ENCODE data around the gene FGGY. TPM values are rescaled to one million over a fixed set of nuclear protein-coding genes. Genes with fewer than 3 reads are reported as not detected.

FGGY gene
- total RNA-seq, 1 experiment from 2014 or later = 6.4 TPM

- CTCF ChIA-PET = no interaction called here
- no peaks in the 10 kb centered on the region for H3K9me3 Mint-ChIP-seq (ENCODE audit: unreplicated experiment)
- no peaks in the 10 kb centered on the region for H3K4me1 ChIP-seq
Observed at GRCh38 chr1:59263111-59263510, 33.8 kb upstream of the FGGY start.

GRCh38 chr1:59265622-59266021 is 31.3 kb upstream of the FGGY start:
- no TSS peak for BruUV-seq (replicated peaks)
- peaks cover 4% of the 10 kb centered on the region for H3K27me3 Mint-ChIP-seq (ENCODE audit: insufficient read depth, unreplicated experiment)
- CTCF ChIA-PET = no interaction called here
- TF ChIP-seq, protein P1, sequence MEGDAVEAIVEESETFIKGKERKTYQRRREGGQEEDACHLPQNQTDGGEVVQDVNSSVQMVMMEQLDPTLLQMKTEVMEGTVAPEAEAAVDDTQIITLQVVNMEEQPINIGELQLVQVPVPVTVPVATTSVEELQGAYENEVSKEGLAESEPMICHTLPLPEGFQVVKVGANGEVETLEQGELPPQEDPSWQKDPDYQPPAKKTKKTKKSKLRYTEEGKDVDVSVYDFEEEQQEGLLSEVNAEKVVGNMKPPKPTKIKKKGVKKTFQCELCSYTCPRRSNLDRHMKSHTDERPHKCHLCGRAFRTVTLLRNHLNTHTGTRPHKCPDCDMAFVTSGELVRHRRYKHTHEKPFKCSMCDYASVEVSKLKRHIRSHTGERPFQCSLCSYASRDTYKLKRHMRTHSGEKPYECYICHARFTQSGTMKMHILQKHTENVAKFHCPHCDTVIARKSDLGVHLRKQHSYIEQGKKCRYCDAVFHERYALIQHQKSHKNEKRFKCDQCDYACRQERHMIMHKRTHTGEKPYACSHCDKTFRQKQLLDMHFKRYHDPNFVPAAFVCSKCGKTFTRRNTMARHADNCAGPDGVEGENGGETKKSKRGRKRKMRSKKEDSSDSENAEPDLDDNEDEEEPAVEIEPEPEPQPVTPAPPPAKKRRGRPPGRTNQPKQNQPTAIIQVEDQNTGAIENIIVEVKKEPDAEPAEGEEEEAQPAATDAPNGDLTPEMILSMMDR (IDR thresholded peaks at IDR 0.05; ENCODE audit: insufficient read depth in 1 of 2, low read depth in 1 of 2, low read length in 1 of 2, severe bottlenecking in 1 of 2, unreplicated experiment in 1 of 2) = no peak
- H3K4me3 Mint-ChIP-seq (ENCODE audit: unreplicated experiment) = no peak overlapping the region
- H3K4me3 ChIP-seq (ENCODE audit: low read depth, low read length) = no peak overlapping the region
- H3K4me1 Mint-ChIP-seq (ENCODE audit: low read depth, unreplicated experiment) = no peaks in the 10 kb centered on the region
- no peak for DNase-seq
- no peaks in the 10 kb centered on the region for H3K36me3 ChIP-seq (ENCODE audit: control insufficient read depth, insufficient read depth, low read length)
- POLR2A ChIA-PET = no interaction called here
- no peaks in the 10 kb centered on the region for H3K9me3 Mint-ChIP-seq (ENCODE audit: unreplicated experiment)
- H3K27me3 ChIP-seq (replicated peaks; ENCODE audit: control insufficient read depth, insufficient read depth, low read length) = no peaks in the 10 kb centered on the region
- H3K36me3 Mint-ChIP-seq (ENCODE audit: insufficient read depth, unreplicated experiment) = no peaks in the 10 kb centered on the region
- intact Hi-C loops (cut with micrococcal nuclease; ENCODE audit: unreplicated experiment) = no loop called here
- no peak overlapping the region for H3K27ac Mint-ChIP-seq (ENCODE audit: unreplicated experiment)
- no peaks in the 10 kb centered on the region for H3K9me3 ChIP-seq
- H3K4me1 ChIP-seq = no peaks in the 10 kb centered on the region

More at GRCh38 chr1:59263111-59263510, 33.8 kb upstream of the FGGY start:
- BruUV-seq (replicated peaks) = no TSS peak
- Histone ChIP-seq H3K9me3 (no peaks in the 10 kb centered on the region), H3K4me3 (ENCODE audit: low read depth, low read length) (no peak overlapping the region), H3K36me3 (ENCODE audit: control insufficient read depth, insufficient read depth, low read length) (no peaks in the 10 kb centered on the region), H3K27me3 (replicated peaks; ENCODE audit: control insufficient read depth, insufficient read depth, low read length) (no peaks in the 10 kb centered on the region)
- Mint-ChIP-seq H3K27ac (ENCODE audit: unreplicated experiment) (no peak overlapping the region), H3K27me3 (ENCODE audit: insufficient read depth, unreplicated experiment) (no peaks in the 10 kb centered on the region), H3K4me3 (ENCODE audit: unreplicated experiment) (no peak overlapping the region), H3K36me3 (ENCODE audit: insufficient read depth, unreplicated experiment) (no peaks in the 10 kb centered on the region), H3K4me1 (ENCODE audit: low read depth, unreplicated experiment) (no peaks in the 10 kb centered on the region)
- intact Hi-C loops (cut with micrococcal nuclease; ENCODE audit: unreplicated experiment) = no loop called here
- TF ChIP-seq, protein P1 (IDR thresholded peaks at IDR 0.05; ENCODE audit: insufficient read depth in 1 of 2, low read depth in 1 of 2, low read length in 1 of 2, severe bottlenecking in 1 of 2, unreplicated experiment in 1 of 2) = no peak
- POLR2A ChIA-PET = no interaction called here
- no peak for DNase-seq

- BruUV-seq (replicated peaks) = no TSS peak
- Mint-ChIP-seq H3K4me1 (ENCODE audit: low read depth, unreplicated experiment) (no peaks in the 10 kb centered on the region), H3K27ac (ENCODE audit: unreplicated experiment) (no peak overlapping the region), H3K27me3 (ENCODE audit: insufficient read depth, unreplicated experiment) (peaks cover 4% of the 10 kb centered on the region), H3K36me3 (ENCODE audit: insufficient read depth, unreplicated experiment) (no peaks in the 10 kb centered on the region), H3K9me3 (ENCODE audit: unreplicated experiment) (no peaks in the 10 kb centered on the region), H3K4me3 (ENCODE audit: unreplicated experiment) (no peak overlapping the region)
- ChIA-PET CTCF (no interaction called here), POLR2A (no interaction called here)
- TF ChIP-seq, protein P1 (IDR thresholded peaks at IDR 0.05; ENCODE audit: insufficient read depth in 1 of 2, low read depth in 1 of 2, low read length in 1 of 2, severe bottlenecking in 1 of 2, unreplicated experiment in 1 of 2) = no peak
- no peak overlapping the region for H3K4me3 ChIP-seq (ENCODE audit: low read depth, low read length)
- intact Hi-C loops (cut with micrococcal nuclease; ENCODE audit: unreplicated experiment) = no loop called here
- H3K27me3 ChIP-seq (replicated peaks; ENCODE audit: control insufficient read depth, insufficient read depth, low read length) = no peaks in the 10 kb centered on the region
- DNase-seq = no peak
- no peaks in the 10 kb centered on the region for H3K36me3 ChIP-seq (ENCODE audit: control insufficient read depth, insufficient read depth, low read length)
- H3K9me3 ChIP-seq = no peaks in the 10 kb centered on the region
- H3K4me1 ChIP-seq = no peaks in the 10 kb centered on the region
Observed at GRCh38 chr1:59266180-59266926, 30.5 kb upstream of the FGGY start.

All from Caco-2 (cell line).